Stomach smooth muscle (tissue), 2 donors: ENCODE measurements around the gene INO80D.

Source experiments
- H3K27ac ChIP-seq: one replicate; pipeline ENCODE4 v1.7.0; 2013; ENCODE audit warnings: mild to moderate bottlenecking, low read length, inconsistent platforms
- H3K27me3 ChIP-seq, 2 donors: one replicate each; pipeline ENCODE4 v1.7.0; 2013; ENCODE audit warnings: low read length in 2 of 2; ENCODE audit not compliant: insufficient read depth in 2 of 2, control insufficient read depth in 1 of 2
- H3K36me3 ChIP-seq, 2 donors: one replicate each; pipeline ENCODE4 v1.7.0; 2013; ENCODE audit warnings: low read length in 2 of 2; ENCODE audit not compliant: control insufficient read depth in 2 of 2, insufficient read depth in 2 of 2
- H3K4me1 ChIP-seq: one replicate; pipeline ENCODE4 v1.7.0; 2013; ENCODE audit warnings: low read length; ENCODE audit not compliant: control insufficient read depth, insufficient read depth
- H3K4me3 ChIP-seq, 2 donors: one replicate each; pipeline ENCODE4 v1.7.0; 2013; ENCODE audit warnings: low read length in 2 of 2
- H3K9ac ChIP-seq, 2 donors: one replicate each; pipeline ENCODE4 v1.7.0; 2013; ENCODE audit warnings: low read length in 2 of 2, mild to moderate bottlenecking in 1 of 2
- H3K9me3 ChIP-seq, 2 donors: one replicate each; pipeline ENCODE4 v1.7.0; 2013; ENCODE audit warnings: low read length in 2 of 2; ENCODE audit not compliant: control insufficient read depth in 2 of 2
- donor health status: healthy.
- donor health status: Pancreatic carcinoma.

Gene INO80D

DNA sequence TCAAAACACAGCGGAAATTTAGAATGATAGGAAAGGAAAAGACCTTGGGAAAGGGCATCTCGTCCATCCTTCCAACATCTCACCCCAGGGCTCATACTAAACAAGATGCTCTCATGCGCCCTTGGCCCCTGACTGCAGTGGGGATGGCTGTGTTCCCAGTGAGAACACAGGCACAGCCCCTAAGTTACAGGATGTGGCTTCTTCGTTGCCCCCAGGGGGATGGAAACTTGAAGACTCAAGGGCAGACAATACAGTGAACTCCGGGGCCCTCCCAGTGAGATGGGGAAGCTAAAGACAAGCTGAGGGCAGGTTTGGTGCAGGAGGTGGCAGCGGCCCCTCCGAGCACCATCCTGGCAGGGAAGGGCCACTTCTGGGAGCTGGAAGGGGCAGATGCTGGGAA, 139.7 kb downstream of the INO80D start:
- Histone ChIP-seq H3K9ac (no peak overlapping the region), H3K4me3 (no peak overlapping the region), H3K9me3 (no peaks in the 10 kb centered on the region), H3K27ac (no peak overlapping the region), H3K4me1 (peaks cover 4% of the 10 kb centered on the region), H3K36me3 (no peaks in the 10 kb centered on the region), H3K27me3 (no peaks in the 10 kb centered on the region)
